ENCODE data around the gene NLGN1. TPM values are rescaled to one million over a fixed set of nuclear protein-coding genes. Genes with fewer than 3 reads are reported as not detected.

Gene NLGN1
- total and polyA plus RNA-seq, 2 of the 8 experiments (the other 6 are each of a cell fraction or from before 2014, with no cell fraction given): 7.8 to 14.8 TPM

DNA sequence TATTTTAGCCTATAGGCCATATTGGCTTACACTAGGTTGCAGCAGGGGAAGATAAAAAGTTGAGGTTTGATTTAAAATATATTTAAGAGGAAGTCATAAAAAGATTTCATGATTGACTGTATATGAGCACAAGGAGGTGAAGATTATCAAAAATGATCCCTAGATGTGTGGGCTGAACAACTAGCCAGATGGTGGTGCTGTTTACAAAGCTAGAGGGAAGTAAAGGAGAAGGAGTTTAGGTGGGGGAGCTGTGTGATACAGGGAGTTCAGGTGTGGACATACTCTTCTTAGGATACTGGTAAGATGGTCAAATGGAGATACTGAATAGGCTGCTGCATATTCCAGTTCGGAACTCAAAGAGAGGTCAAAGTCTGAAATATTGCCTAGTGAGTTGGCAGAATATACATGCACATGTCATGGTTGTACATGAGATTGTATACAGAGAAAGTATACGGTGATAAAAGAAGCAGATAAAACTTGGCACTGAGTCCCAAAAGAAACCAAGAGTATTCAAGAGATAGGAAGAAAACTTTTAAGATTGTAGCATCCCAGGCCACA, 727.8 kb downstream of the NLGN1 start:
- peaks cover 0 to 7% (median 2%) of the 10 kb centered on the region in 4 experiments; a peak in 3 of 7 replicates for H3K4me1 ChIP-seq (replicated peaks in 1 of 4; ENCODE audit: control insufficient read depth in 3 of 4, insufficient read depth in 4 of 4, low read length in 3 of 4)
- no peak overlapping the region for H4K5ac ChIP-seq (ENCODE audit: insufficient read length, low read depth, low read length)
- H2BK20ac ChIP-seq (ENCODE audit: low read length): peak overlapping the region; percentile 36; the same call in 1 of the 2 replicates
- no peak overlapping the region for H3K4me2 ChIP-seq (ENCODE audit: insufficient read depth in 1 of 2, low read depth in 2 of 2, low read length in 2 of 2)
- H3K27ac ChIP-seq (ENCODE audit: low read depth, low read length): no peak overlapping the region
- no peak overlapping the region for H3K18ac ChIP-seq (ENCODE audit: extremely low read depth, low read length)
- DNase-seq (ENCODE audit: low read depth in 1 of 2, low spot score in 2 of 2): no peak
- peak; percentile 92 for FAIRE-seq
- CTCF ChIA-PET (ENCODE audit: partially characterized antibody): interaction anchor here (0.6 to 2.2 kb wide), 30 partner anchors 11 to 1203 kb away, joined by 3 to 7 read pairs (median 3); no protein-coding TSS in a partner anchor
- H3K27me3 ChIP-seq (replicated peaks in 1 of 4; ENCODE audit: control insufficient read depth in 3 of 4, extremely low read depth in 1 of 4, insufficient read depth in 3 of 4, low read length in 3 of 4): no peaks in the 10 kb centered on the region
- no peak overlapping the region for H3K56ac ChIP-seq (replicated peaks; ENCODE audit: insufficient read length, low read depth, low read length)
- no peak overlapping the region for H3K4ac ChIP-seq (replicated peaks; ENCODE audit: insufficient read length, low read depth, low read length)
- no peak overlapping the region for H3K23ac ChIP-seq (ENCODE audit: insufficient read length)
- H3K23me2 ChIP-seq (ENCODE audit: low read depth, low read length): no peaks in the 10 kb centered on the region; the same call in 1 of the 2 replicates
- H2BK120ac ChIP-seq (replicated peaks; ENCODE audit: low read depth, low read length): no peak overlapping the region
- no peak overlapping the region for H3K9ac ChIP-seq (replicated peaks in 1 of 4; ENCODE audit: extremely low read depth in 1 of 4, low read depth in 3 of 4, low read length in 3 of 4)
- H4K8ac ChIP-seq (ENCODE audit: extremely low read depth, insufficient read depth, low read length): no peak overlapping the region
- H3K79me1 ChIP-seq (ENCODE audit: low read depth, low read length): no peaks in the 10 kb centered on the region
- H3K79me2 ChIP-seq (ENCODE audit: control insufficient read depth in 1 of 2, insufficient read depth in 2 of 2, low read length in 2 of 2): no peaks in the 10 kb centered on the region
- H4K20me1 ChIP-seq (replicated peaks in 1 of 2; ENCODE audit: control insufficient read depth in 1 of 2, insufficient read depth in 2 of 2, low read length in 2 of 2): no peaks in the 10 kb centered on the region
- no peak overlapping the region for H3K4me3 ChIP-seq (ENCODE audit: extremely low read depth in 1 of 4, insufficient read depth in 2 of 4, low read depth in 3 of 4, low read length in 4 of 4)
- H3K14ac ChIP-seq (ENCODE audit: insufficient read length): no peak overlapping the region
- no peak overlapping the region for H2BK12ac ChIP-seq (ENCODE audit: low read depth, low read length)
- H2AFZ ChIP-seq (ENCODE audit: low read length): 0 out of 2 replicates have a peak overlapping the region, but pooled peaks have one; percentile 67
- POLR2A ChIA-PET (ENCODE audit: partially characterized antibody): no interaction called here
- peak; percentile 97 to 98 for TF ChIP-seq RAD21 (IDR thresholded peaks at IDR 0.05 in 1 of 2, conservative IDR thresholded peaks at IDR 0.05 in 1 of 2; ENCODE audit: low read depth in 2 of 2, low read length in 2 of 2)
- TF ChIP-seq CHD1 (IDR thresholded peaks at IDR 0.05; ENCODE audit: low read depth, low read length): no peak
- peak in 2 of 3 experiments; percentile 74 to 79; a peak in 3 of 4 replicates for TF ChIP-seq CTCF (IDR thresholded peaks at IDR 0.05; ENCODE audit: control extremely low read depth in 1 of 3, insufficient read depth in 1 of 3, low read depth in 1 of 3, low read length in 3 of 3)
- no peaks in the 10 kb centered on the region for H3K9me3 ChIP-seq (ENCODE audit: insufficient read depth in 2 of 2, low read depth in 1 of 2, low read length in 1 of 2)
- no peak overlapping the region for H2AK5ac ChIP-seq (ENCODE audit: low read depth, low read length)
- no peak overlapping the region for H2BK5ac ChIP-seq (ENCODE audit: low read depth, low read length)
- WGBS, 2 experiments (ENCODE audit: extremely low coverage in 1 of 2, insufficient coverage in 1 of 2, insufficient read length in 1 of 2, insufficient replicate concordance in 2 of 2, low coverage in 1 of 2, low lambda C conversion rate in 2 of 2, missing lambda C conversion rate in 1 of 2): 82% methylated on average over 2 of the region's 2 CpGs; no CpG with 5 or more reads in 1 of the 2 experiments
- H2BK15ac ChIP-seq (ENCODE audit: low read length): no peak overlapping the region
- no peaks in the 10 kb centered on the region for H3K36me3 ChIP-seq (ENCODE audit: control insufficient read depth in 2 of 4, insufficient read depth in 4 of 4, low read length in 3 of 4)
- no peak overlapping the region for H4K91ac ChIP-seq (replicated peaks; ENCODE audit: insufficient read length, low read length)
